Lung (tissue), 12 donors: ENCODE measurements around the gene LRCH1. TPM values are rescaled to one million over a fixed set of nuclear protein-coding genes. Genes with fewer than 3 reads are reported as not detected.

ENCODE experiments used
- ATAC-seq: fragments of 200-7000 bp; cut with Tn5 transposase; one replicate; pipeline ENCODE4 v1.9.1; 2020; ENCODE audit warnings: moderate number of reproducible peaks; ENCODE audit not compliant: insufficient read depth, low FRiP score
- DNase-seq, 3 donors: peaks; one replicate each; pipeline ENCODE4 v3.0.0-alpha.2; 2013 to 2017
- H3K27ac ChIP-seq, 2 donors: one replicate each; pipeline ENCODE4 v1.5.1; 2013; ENCODE audit warnings: mild to moderate bottlenecking in 2 of 2, moderate library complexity in 2 of 2, control low read depth in 1 of 2, inconsistent platforms in 1 of 2, low read depth in 1 of 2, low read length in 1 of 2
- H3K27me3 ChIP-seq, 3 donors: one replicate each; pipeline ENCODE4 v1.5.1; 2013; ENCODE audit warnings: low read length in 2 of 3; ENCODE audit not compliant: control insufficient read depth in 3 of 3, insufficient read depth in 3 of 3
- H3K36me3 ChIP-seq, 4 donors: one replicate each; pipeline ENCODE4 v1.5.1; 2013; ENCODE audit warnings: low read length in 4 of 4, mild to moderate bottlenecking in 1 of 4, moderate library complexity in 1 of 4; ENCODE audit not compliant: control insufficient read depth in 4 of 4, insufficient read depth in 4 of 4
- H3K4me1 ChIP-seq, 5 donors: one replicate each; pipeline ENCODE4 v1.5.1; 2013; ENCODE audit warnings: low read length in 5 of 5, mild to moderate bottlenecking in 2 of 5, moderate library complexity in 1 of 5; ENCODE audit not compliant: control insufficient read depth in 5 of 5, insufficient read depth in 5 of 5
- H3K4me3 ChIP-seq: one replicate; pipeline ENCODE4 v1.5.1; 2013; ENCODE audit warnings: mild to moderate bottlenecking, control low read depth, moderate library complexity
- H3K9ac ChIP-seq, 2 donors: one replicate each; pipeline ENCODE4 v1.5.1; 2013; ENCODE audit warnings: low read length in 2 of 2, control low read depth in 1 of 2; ENCODE audit not compliant: insufficient read depth in 1 of 2
- H3K9me3 ChIP-seq, 4 donors: one replicate each; pipeline ENCODE4 v1.5.1; 2013; ENCODE audit warnings: low read length in 3 of 4, mild to moderate bottlenecking in 1 of 4, moderate library complexity in 1 of 4; ENCODE audit not compliant: control insufficient read depth in 4 of 4, insufficient read depth in 3 of 4
- CTCF ChIP-seq: IDR thresholded peaks from 2 replicates; pipeline ENCODE4 v1.5.1; 2012; ENCODE audit warnings: mild to moderate bottlenecking; ENCODE audit errors: control extremely low read depth, extremely low read depth
- WGBS, 2 donors: extraction: QIAGEN DNeasy Blood & Tissue Kit; methylation state at CpG; one replicate each; pipeline ENCODE4 v1.1.7; 2013; 5-methylcytosine and 5-hydroxymethylcytosine counted together
- polyA plus RNA-seq, 2 donors: library from polyadenylated mRNA; stranded (reverse); fragments of 200-250 nt; gene quantifications; one replicate each; pipeline ENCODE4 v1.2.1, GENCODE V29; 2013
- total RNA-seq, 2 donors: library from RNA; depleted of rRNA in 1 of 2; stranded (reverse); fragments of >200 nt in 1 of 2; gene quantifications; one replicate each; pipeline ENCODE4 v1.2.1, GENCODE V29; 2014 to 2021
- donor health status: control.
- donor health status: control.
- donor health status: Bipolar disorder and iron deficiency.
- donor health status: healthy.
- donor health status: DM: yes; HTN: yes; CAD: no.

LRCH1 gene
- total and polyA plus RNA-seq, 4 donors = 3.6 to 35.4 (median 13.2) TPM

GRCh38 chr13:46529216-46529919 lies 23.6 kb upstream of the LRCH1 start:
- no peak for ATAC-seq
- Histone ChIP-seq H3K27me3 (no peaks in the 10 kb centered on the region), H3K36me3 (no peaks in the 10 kb centered on the region), H3K4me1 (peaks cover 0 to 8% (median 0%) of the 10 kb centered on the region in 5 donors), H3K4me3 (no peak overlapping the region), H3K9me3 (no peaks in the 10 kb centered on the region), H3K9ac (no peak overlapping the region), H3K27ac (no peak overlapping the region)
- WGBS, 2 donors = 52 to 76% methylated on average over 4 of the region's 4 CpGs
- DNase-seq = no peak
- TF ChIP-seq CTCF = no peak

GRCh38 chr13:46530084-46530935 lies 22.7 kb upstream of the LRCH1 start:
- Histone ChIP-seq H3K27me3 (no peaks in the 10 kb centered on the region), H3K27ac (no peak overlapping the region), H3K36me3 (no peaks in the 10 kb centered on the region), H3K9me3 (no peaks in the 10 kb centered on the region), H3K4me3 (no peak overlapping the region), H3K9ac (no peak overlapping the region), H3K4me1 (peaks cover 0 to 8% (median 0%) of the 10 kb centered on the region in 5 donors)
- DNase-seq = peak in 1 of 3 donors; percentile 42
- no peak for ATAC-seq
- 67 to 70% methylated on average over 3 to 4 of the region's 4 CpGs for WGBS, 2 donors
- TF ChIP-seq CTCF = no peak

- H3K9me3 ChIP-seq = no peaks in the 10 kb centered on the region
- no peak overlapping the region for H3K4me3 ChIP-seq
- no peak overlapping the region for H3K27ac ChIP-seq
- ATAC-seq (no peak), DNase-seq (no peak)
- peaks cover 0 to 8% (median 0%) of the 10 kb centered on the region in 5 donors for H3K4me1 ChIP-seq
- no peaks in the 10 kb centered on the region for H3K36me3 ChIP-seq
- TF ChIP-seq CTCF = no peak
- H3K9ac ChIP-seq = no peak overlapping the region
- WGBS, 2 donors = 68 to 71% methylated on average over 3 of the region's 3 CpGs
- no peaks in the 10 kb centered on the region for H3K27me3 ChIP-seq
Observed at GRCh38 chr13:46531953-46532352, 21.0 kb upstream of the LRCH1 start.
